Upper lobe of right lung (tissue), 1 donor: Measurements from ENCODE around the gene MYG1. TPM values are rescaled to one million over a fixed set of nuclear protein-coding genes. Genes with fewer than 3 reads are reported as not detected.

Experiments used
- ATAC-seq: fragments of 200-7000 bp; cut with Tn5 transposase; one replicate; pipeline ENCODE4 v1.9.1; 2020; ENCODE audit warnings: mild to moderate bottlenecking, moderate library complexity
- DNase-seq: peaks from one replicate; pipeline ENCODE4 v3.0.0-alpha.2; 2020
- H3K27ac ChIP-seq: fragments of 200-600 bp; one replicate; pipeline ENCODE4 v1.8.0; 2022
- H3K27me3 ChIP-seq: fragments of 200-600 bp; one replicate; pipeline ENCODE4 v1.8.0; 2022; ENCODE audit warnings: mild to moderate bottlenecking
- H3K36me3 ChIP-seq: fragments of 200-600 bp; one replicate; pipeline ENCODE4 v1.8.0; 2022
- H3K4me1 ChIP-seq: fragments of 200-600 bp; one replicate; pipeline ENCODE4 v1.8.0; 2022
- H3K4me3 ChIP-seq: fragments of 200-600 bp; one replicate; pipeline ENCODE4 v1.8.0; 2022; ENCODE audit warnings: mild to moderate bottlenecking
- H3K9me3 ChIP-seq: fragments of 200-600 bp; one replicate; pipeline ENCODE4 v1.8.0; 2022
- intact Hi-C: fragments of 100-400 bp; cut with DNase I; formaldehyde crosslinking; loops from one replicate; pipeline ENCODE4 v1.11.0; 2022
- total RNA-seq: library from RNA; stranded (reverse); fragmentation: NEBNext Ultra II Directional; extraction: Animal tissue kit (Norgen Biotek cat#: 25700); gene quantifications from one replicate; pipeline ENCODE4 v1.2.1, GENCODE V29; 2021
- TF ChIP-seq, protein P1 (sequence below): fragments of 200-600 bp; IDR thresholded peaks from one replicate; pipeline ENCODE4 v1.8.0; 2022; ENCODE audit warnings: antibody characterized with exemption
- donor health status: DM: no; HTN: yes; CAD: no; lungs with severe emphysema.

MYG1 gene
- total RNA-seq, 1 donor from 2014 or later, result 41.9 TPM

DNA sequence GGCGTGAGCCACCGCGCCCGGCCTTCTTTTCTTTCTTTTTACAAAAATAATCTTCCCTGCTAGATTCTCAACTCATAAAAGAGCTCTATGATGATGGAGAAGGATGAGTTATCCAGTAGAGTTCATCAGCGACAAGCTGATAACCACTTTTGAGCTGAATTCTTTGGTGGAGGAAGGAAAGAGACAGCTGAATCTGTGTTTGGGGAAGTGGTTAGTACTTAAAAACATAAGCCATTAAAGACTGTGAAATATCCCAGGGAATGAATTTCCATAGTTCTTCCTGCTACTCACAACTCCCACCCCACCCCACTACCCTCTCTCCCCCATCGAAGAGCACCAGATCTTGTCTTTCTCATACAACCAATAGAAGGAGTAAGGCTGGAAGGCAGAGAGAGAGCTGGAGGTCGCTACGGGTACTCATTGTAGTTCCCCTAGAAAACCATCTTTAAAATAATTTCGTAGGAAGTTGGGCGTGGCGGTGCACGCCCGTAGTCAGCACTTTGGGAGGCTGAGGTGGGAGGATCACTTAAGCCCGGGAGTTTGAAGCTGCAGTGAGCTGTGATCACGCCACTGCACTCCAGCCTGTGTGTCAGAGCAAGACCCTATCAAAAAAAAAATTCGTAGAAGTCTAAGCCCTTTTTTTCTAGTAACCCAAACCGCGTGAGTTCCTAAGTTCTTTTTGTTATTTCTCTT, 32.0 kb upstream of the MYG1 start:
- ATAC-seq (peak; percentile 45), DNase-seq (no peak)
- H3K9me3 ChIP-seq, result no peaks in the 10 kb centered on the region
- TF ChIP-seq, protein P1, sequence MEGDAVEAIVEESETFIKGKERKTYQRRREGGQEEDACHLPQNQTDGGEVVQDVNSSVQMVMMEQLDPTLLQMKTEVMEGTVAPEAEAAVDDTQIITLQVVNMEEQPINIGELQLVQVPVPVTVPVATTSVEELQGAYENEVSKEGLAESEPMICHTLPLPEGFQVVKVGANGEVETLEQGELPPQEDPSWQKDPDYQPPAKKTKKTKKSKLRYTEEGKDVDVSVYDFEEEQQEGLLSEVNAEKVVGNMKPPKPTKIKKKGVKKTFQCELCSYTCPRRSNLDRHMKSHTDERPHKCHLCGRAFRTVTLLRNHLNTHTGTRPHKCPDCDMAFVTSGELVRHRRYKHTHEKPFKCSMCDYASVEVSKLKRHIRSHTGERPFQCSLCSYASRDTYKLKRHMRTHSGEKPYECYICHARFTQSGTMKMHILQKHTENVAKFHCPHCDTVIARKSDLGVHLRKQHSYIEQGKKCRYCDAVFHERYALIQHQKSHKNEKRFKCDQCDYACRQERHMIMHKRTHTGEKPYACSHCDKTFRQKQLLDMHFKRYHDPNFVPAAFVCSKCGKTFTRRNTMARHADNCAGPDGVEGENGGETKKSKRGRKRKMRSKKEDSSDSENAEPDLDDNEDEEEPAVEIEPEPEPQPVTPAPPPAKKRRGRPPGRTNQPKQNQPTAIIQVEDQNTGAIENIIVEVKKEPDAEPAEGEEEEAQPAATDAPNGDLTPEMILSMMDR, result no peak
- H3K36me3 ChIP-seq, result no peaks in the 10 kb centered on the region
- H3K27ac ChIP-seq, result no peak overlapping the region
- H3K27me3 ChIP-seq, result no peaks in the 10 kb centered on the region
- H3K4me3 ChIP-seq, result peak overlapping the region; percentile 65
- peaks cover 3% of the 10 kb centered on the region for H3K4me1 ChIP-seq
- intact Hi-C loops, result no loop called here

DNA sequence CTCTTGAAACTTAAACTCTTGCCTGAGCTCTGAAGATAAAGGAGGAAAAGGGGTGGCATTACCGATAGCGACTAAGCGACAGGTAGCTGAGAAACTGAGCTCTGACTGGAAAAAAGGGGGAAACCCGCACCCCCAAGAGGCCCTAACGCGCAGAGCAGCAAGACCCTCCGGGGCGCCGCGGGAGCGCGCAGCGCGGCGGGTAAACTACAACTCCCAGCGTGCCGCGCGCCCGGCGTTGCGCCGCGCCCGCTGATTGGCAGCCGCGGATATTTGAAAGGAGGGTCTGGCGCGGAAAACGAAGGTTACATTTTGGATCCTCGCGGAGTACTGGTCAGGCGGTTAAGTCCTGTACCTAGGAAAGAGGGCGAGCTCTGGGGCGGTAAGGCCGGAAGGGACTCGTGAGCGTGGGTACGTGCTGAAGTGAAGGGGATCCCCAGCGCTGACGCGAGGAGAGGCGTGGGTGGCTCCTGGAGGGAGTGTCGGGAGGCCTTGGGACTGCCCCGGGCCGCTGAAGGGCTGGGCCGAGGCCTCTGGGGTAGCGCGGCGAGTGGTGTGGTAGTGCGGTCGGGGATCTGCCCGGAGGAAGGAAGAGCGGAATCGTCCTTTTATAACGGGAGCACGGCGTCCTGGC, 31.4 kb upstream of the MYG1 start, which contains the start of gene ESPL1:
TSS of gene ESPL1 (plus strand) at position 301 of the 631 bp plus-strand sequence. CDS start 468 bp downstream, outside the sequence.
- Histone ChIP-seq H3K4me1 (peaks cover 3% of the 10 kb centered on the region), H3K27me3 (no peaks in the 10 kb centered on the region), H3K36me3 (no peaks in the 10 kb centered on the region), H3K27ac (no peak within 1 kb of the TSS), H3K9me3 (no peaks in the 10 kb centered on the region), H3K4me3 (peak within 1 kb of the TSS; percentile 65)
- DNase-seq (peak; percentile 85), ATAC-seq (peak; percentile 94)
- intact Hi-C loops, result no loop called here
- TF ChIP-seq, protein P1, result peak; percentile 43

DNA sequence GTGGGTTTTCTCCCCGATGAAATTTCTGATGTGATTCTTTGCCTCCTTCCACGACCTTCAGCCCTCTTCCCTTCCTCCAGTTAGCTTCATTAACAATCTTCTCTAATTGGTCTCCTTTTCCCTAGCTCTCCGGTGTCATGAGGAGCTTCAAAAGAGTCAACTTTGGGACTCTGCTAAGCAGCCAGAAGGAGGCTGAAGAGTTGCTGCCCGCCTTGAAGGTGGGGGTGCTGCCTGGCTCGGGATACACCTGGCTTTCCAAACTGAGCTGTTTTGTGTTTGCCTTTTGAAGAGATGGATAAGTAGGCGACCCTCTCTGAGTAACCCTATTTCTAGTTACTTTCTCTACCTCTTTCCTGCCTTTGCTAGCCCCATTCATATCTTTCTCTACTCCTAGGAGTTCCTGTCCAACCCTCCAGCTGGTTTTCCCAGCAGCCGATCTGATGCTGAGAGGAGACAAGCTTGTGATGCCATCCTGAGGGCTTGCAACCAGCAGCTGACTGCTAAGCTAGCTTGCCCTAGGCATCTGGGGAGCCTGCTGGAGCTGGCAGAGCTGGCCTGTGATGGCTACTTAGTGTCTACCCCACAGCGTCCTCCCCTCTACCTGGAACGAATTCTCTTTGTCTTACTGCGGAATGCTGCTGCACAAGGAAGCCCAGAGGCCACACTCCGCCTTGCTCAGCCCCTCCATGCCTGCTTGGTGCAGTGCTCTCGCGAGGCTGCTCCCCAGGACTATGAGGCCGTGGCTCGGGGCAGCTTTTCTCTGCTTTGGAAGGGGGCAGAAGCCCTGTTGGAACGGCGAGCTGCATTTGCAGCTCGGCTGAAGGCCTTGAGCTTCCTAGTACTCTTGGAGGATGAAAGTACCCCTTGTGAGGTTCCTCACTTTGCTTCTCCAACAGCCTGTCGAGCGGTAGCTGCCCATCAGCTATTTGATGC, 30.6 kb upstream of the MYG1 start:
- DNase-seq (no peak), ATAC-seq (no peak)
- Histone ChIP-seq H3K36me3 (no peaks in the 10 kb centered on the region), H3K4me3 (peak overlapping the region; percentile 65), H3K9me3 (no peaks in the 10 kb centered on the region), H3K27ac (no peak overlapping the region), H3K27me3 (no peaks in the 10 kb centered on the region), H3K4me1 (peaks cover 3% of the 10 kb centered on the region)
- intact Hi-C loops, result no loop called here
- TF ChIP-seq, protein P1, result no peak

DNA sequence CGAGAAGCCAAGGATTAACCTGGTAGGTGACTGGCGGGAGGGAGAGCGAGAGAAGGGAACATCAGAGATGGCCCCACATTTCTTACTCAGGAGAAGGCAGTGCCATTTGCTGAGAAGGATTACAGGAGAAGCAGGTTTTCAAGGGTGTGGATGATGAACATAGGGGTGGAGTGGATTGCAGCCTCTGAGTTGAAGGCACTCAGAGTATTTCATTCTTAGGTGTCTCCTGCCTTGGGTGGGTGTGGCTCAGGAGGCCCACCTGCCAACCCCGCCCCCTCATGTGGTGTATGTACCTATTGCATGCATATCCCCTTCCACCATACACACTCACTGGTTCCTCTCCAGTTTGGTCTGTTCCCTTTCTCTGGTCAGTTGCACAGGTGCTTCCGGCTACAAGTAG, 25.1 kb upstream of the MYG1 start:
- no peaks in the 10 kb centered on the region for H3K9me3 ChIP-seq
- no peak overlapping the region for H3K27ac ChIP-seq
- no peak overlapping the region for H3K4me3 ChIP-seq
- H3K27me3 ChIP-seq, result no peaks in the 10 kb centered on the region
- DNase-seq, result no peak
- no peak for ATAC-seq
- no peaks in the 10 kb centered on the region for H3K4me1 ChIP-seq
- TF ChIP-seq, protein P1, result no peak
- H3K36me3 ChIP-seq, result no peaks in the 10 kb centered on the region
- intact Hi-C loops, result no loop called here

DNA sequence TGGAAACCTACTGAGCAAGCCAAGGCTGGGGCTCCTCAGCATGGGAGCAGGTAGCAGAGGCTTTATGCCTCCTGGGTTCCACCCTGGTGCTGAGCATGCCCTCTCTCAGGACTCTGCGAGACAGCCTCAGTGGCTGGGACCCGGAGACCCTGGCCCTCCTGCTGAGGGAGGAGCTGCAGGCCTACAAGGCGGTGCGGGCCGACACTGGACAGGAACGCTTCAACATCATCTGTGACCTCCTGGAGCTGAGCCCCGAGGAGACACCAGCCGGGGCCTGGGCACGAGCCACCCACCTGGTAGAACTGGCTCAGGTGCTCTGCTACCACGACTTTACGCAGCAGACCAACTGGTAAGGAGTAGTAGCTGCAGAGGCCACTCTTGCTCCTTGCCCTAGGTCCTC, 23.0 kb upstream of the MYG1 start:
- no peak for DNase-seq
- no peaks in the 10 kb centered on the region for H3K9me3 ChIP-seq
- no peaks in the 10 kb centered on the region for H3K4me1 ChIP-seq
- no peak overlapping the region for H3K4me3 ChIP-seq
- no peaks in the 10 kb centered on the region for H3K36me3 ChIP-seq
- no peaks in the 10 kb centered on the region for H3K27me3 ChIP-seq
- TF ChIP-seq, protein P1, result no peak
- ATAC-seq, result peak; percentile 22
- intact Hi-C loops, result no loop called here
- H3K27ac ChIP-seq, result no peak overlapping the region
